A673 (cell line): ENCODE measurements around the gene MARK2. TPM values are rescaled to one million over a fixed set of nuclear protein-coding genes. Genes with fewer than 3 reads are reported as not detected.

ENCODE experiments used
- BruUV-seq: library from RNA; stranded (reverse); fragments of 400-500 nt; replicated peaks from 2 replicates; lab custom pipeline; 2021; lab: Mats Ljungman, UMichigan
- CTCF ChIA-PET: fragments of 300-600 bp; sonication (Branson Sonifier 250); formaldehyde crosslinking; loops from one replicate; lab custom pipeline; 2022; ENCODE audit warnings: antibody characterized with exemption; lab: Charles Lee
- POLR2A ChIA-PET: fragments of 300-600 bp; sonication (Branson Sonifier 250); formaldehyde crosslinking; loops from one replicate; lab custom pipeline; 2022; ENCODE audit warnings: antibody characterized with exemption; ENCODE audit not compliant: low non-redundant PET; lab: Charles Lee
- DNase-seq: peaks from one replicate; pipeline ENCODE4 v3.0.0-alpha.2; 2015; ENCODE audit warnings: low spot score
- H3K27ac ChIP-seq: fragments of 200-600 bp; sonication (generic); 2 replicates; pipeline ENCODE4 v1.5.1; 2016; ENCODE audit warnings: mixed run types, low read depth, mild to moderate bottlenecking, mixed read lengths, antibody characterized with exemption, low read length; ENCODE audit not compliant: poor library complexity, severe bottlenecking
- H3K27me3 ChIP-seq: fragments of 200-600 bp; sonication (generic); replicated peaks from 2 replicates; pipeline ENCODE4 v1.6.1; 2017; ENCODE audit warnings: mixed run types, low read depth, mild to moderate bottlenecking, mixed read lengths, antibody characterized with exemption, low read length; ENCODE audit not compliant: insufficient read depth, poor library complexity
- H3K36me3 ChIP-seq: fragments of 200-600 bp; sonication (generic); 2 replicates; pipeline ENCODE4 v1.6.1; 2016; ENCODE audit warnings: mixed run types, mild to moderate bottlenecking, mixed read lengths, antibody characterized with exemption, low read length; ENCODE audit not compliant: insufficient read depth, poor library complexity, severe bottlenecking
- H3K4me1 ChIP-seq: fragments of 200-600 bp; sonication (generic); 2 replicates; pipeline ENCODE4 v1.6.1; 2017; ENCODE audit warnings: mixed run types, mild to moderate bottlenecking, mixed read lengths, antibody characterized with exemption, low read length; ENCODE audit not compliant: insufficient read depth, poor library complexity, severe bottlenecking
- H3K4me3 ChIP-seq: fragments of 200-600 bp; sonication (generic); 2 replicates; pipeline ENCODE4 v1.5.1; 2016; ENCODE audit warnings: low read depth, mixed run types, mild to moderate bottlenecking, mixed read lengths, low read length; ENCODE audit not compliant: poor library complexity, severe bottlenecking
- H3K9me3 ChIP-seq: fragments of 200-600 bp; sonication (generic); 2 replicates; pipeline ENCODE4 v1.6.1; 2016; ENCODE audit warnings: mixed run types, low read depth, mild to moderate bottlenecking, mixed read lengths, antibody characterized with exemption, low read length; ENCODE audit not compliant: poor library complexity, severe bottlenecking
- CTCF ChIP-seq: fragments of 300-800, 200-600 bp; sonication (generic); conservative IDR thresholded peaks from 2 replicates; pipeline ENCODE4 v1.5.1; 2017; ENCODE audit warnings: low read depth, mild to moderate bottlenecking, antibody characterized with exemption, low read length, moderate library complexity, mixed read lengths
- EZH2 ChIP-seq: fragments of 200-600 bp; sonication (generic); IDR thresholded peaks from 2 replicates; pipeline ENCODE4 v1.6.1; 2017; ENCODE audit warnings: borderline replicate concordance, low read depth, mild to moderate bottlenecking, mixed read lengths, antibody characterized with exemption, low read length; ENCODE audit not compliant: poor library complexity, severe bottlenecking
- intact Hi-C: fragments of 100-400 bp; cut with micrococcal nuclease; formaldehyde crosslinking; loops from one replicate; pipeline ENCODE4 v1.10.0; 2022; ENCODE audit not compliant: unreplicated experiment
- total RNA-seq: library from RNA; stranded (reverse); gene quantifications from 2 replicates; pipeline ENCODE4 v1.2.3, GENCODE V29; 2021

MARK2 gene
- total RNA-seq, 1 experiment from 2014 or later: 61.7 TPM

- Histone ChIP-seq H3K4me3 (no peak overlapping the region), H3K27me3 (no peaks in the 10 kb centered on the region), H3K27ac (peak overlapping the region; percentile 21), H3K36me3 (peaks cover 28% of the 10 kb centered on the region), H3K9me3 (no peaks in the 10 kb centered on the region), H3K4me1 (peaks cover 16% of the 10 kb centered on the region)
- DNase-seq: no peak
- ChIA-PET CTCF (interaction anchor here (0.5 to 0.6 kb wide), 2 partner anchors 11 to 103 kb away, joined by 3 to 4 read pairs; no protein-coding TSS in a partner anchor), POLR2A (no interaction called here)
- no peak for TF ChIP-seq CTCF
- TF ChIP-seq EZH2: no peak
- no TSS peak for BruUV-seq
- intact Hi-C loops: no loop called here
Measured at GRCh38 chr11:63958008-63958407, 119.1 kb downstream of the MARK2 start.

Other genes starting within 250 kb of the MARK2 start
- 0.46 and 0.69 TPM in 2 replicates for gene PLAAT3, start 224.7 kb upstream of the MARK2 start, total RNA-seq
- 53.8 and 63.9 TPM in 2 replicates for gene ATL3, start 167.7 kb upstream of the MARK2 start, total RNA-seq
- 268 and 275 TPM in 2 replicates for gene RTN3, start 157.6 kb upstream of the MARK2 start, total RNA-seq
- 32.4 and 36.1 TPM in 2 replicates for gene ZFTA, start 70.3 kb upstream of the MARK2 start, total RNA-seq
- 91.1 and 94.5 TPM in 2 replicates for gene SPINDOC, start 25.7 kb upstream of the MARK2 start, total RNA-seq
- 3.9 and 7.6 TPM in 2 replicates for gene RCOR2, start 78.1 kb downstream of the MARK2 start, total RNA-seq
- gene NAA40, start 99.9 kb downstream of the MARK2 start, total RNA-seq: 44.8 and 51.2 TPM in 2 replicates
- 615 and 652 TPM in 2 replicates for gene COX8A, start 135.5 kb downstream of the MARK2 start, total RNA-seq
- 136 and 140 TPM in 2 replicates for gene OTUB1, start 147.3 kb downstream of the MARK2 start, total RNA-seq
- gene FLRT1, start 196.8 kb downstream of the MARK2 start, total RNA-seq: 0.45 and 1.9 TPM in 2 replicates